ENCODE data around the gene FGF13.

FGF13 gene

GRCh38 chrX:138651494-138651893, 60.0 kb downstream of the FGF13 start:
- DNase-seq: no peak

- DNase-seq: no peak
These were observed 62.9 kb downstream of the FGF13 start for GRCh38 chrX:138648568-138648967.

GRCh38 chrX:138638996-138639395, 72.5 kb downstream of the FGF13 start:
- no peak for DNase-seq

All from NCI-H2107 (cell line).